GM12878 (cell line): ENCODE results near the gene CLDN7. TPM values are rescaled to one million over a fixed set of nuclear protein-coding genes. Genes with fewer than 3 reads are reported as not detected.

Source experiments
- CBX3 ChIP-seq: fragments of 200-600 bp; sonication (generic); IDR thresholded peaks from 2 replicates; pipeline ENCODE4 v1.6.1; 2016; ENCODE audit warnings: low read depth, borderline replicate concordance
- CEBPB ChIP-seq, 2 experiments: fragments of 150-350 bp in 1 of 2; IDR thresholded peaks; 2 replicates each; pipeline ENCODE4 v1.6.1; 2012 to 2014; ENCODE audit warnings: low read depth in 2 of 2, low read length in 2 of 2, borderline replicate concordance in 1 of 2, inconsistent platforms in 1 of 2
- MEF2A ChIP-seq: IDR thresholded peaks from 2 replicates; pipeline ENCODE4 v1.6.1; 2011; ENCODE audit warnings: low read depth, mild to moderate bottlenecking, low read length, moderate library complexity; ENCODE audit not compliant: insufficient read depth
- NFIC ChIP-seq: IDR thresholded peaks from 2 replicates; pipeline ENCODE4 v1.6.1; 2012; ENCODE audit warnings: low read depth, mild to moderate bottlenecking, inconsistent platforms, low read length, moderate library complexity
- SUZ12 ChIP-seq: fragments of 200-600 bp; sonication (generic); IDR thresholded peaks from one replicate; pipeline ENCODE4 v1.6.1; 2018; ENCODE audit warnings: antibody characterized with exemption, mild to moderate bottlenecking; ENCODE audit not compliant: unreplicated experiment
- TCF3 ChIP-seq: IDR thresholded peaks from 2 replicates; pipeline ENCODE4 v1.6.1; 2012; ENCODE audit warnings: low read depth, mild to moderate bottlenecking, low read length, borderline replicate concordance; ENCODE audit not compliant: insufficient read depth
- polyA plus RNA-seq, 11 experiments: library from polyadenylated mRNA; depleted of rRNA in 4 of 11; unstranded in 6 of 11; stranded (reverse) in 5 of 11; fragments of >200 nt; fragmentation: Nextera tagmentation in 4 of 11; fragmentation: Illumina TruSeq in 1 of 11; extraction: Ambion mirVana in 4 of 11; extraction: Trizol in 1 of 11; gene quantifications; 1 replicate in 1 of 11; 2 replicates in 10 of 11; pipeline versions ENCODE4 v1.2.1 to v1.2.3, GENCODE V29; 2011 to 2016; ENCODE audit warnings: inconsistent platforms in 2 of 11, missing spikeins in 2 of 11, low read depth in 1 of 11
- total RNA-seq, 4 experiments: library from RNA; depleted of rRNA in 3 of 4; stranded (reverse); fragments of >200 nt in 3 of 4; fragmentation: Illumina TruSeq in 1 of 4; extraction: Trizol in 1 of 4; gene quantifications; 2 replicates each; pipeline versions ENCODE4 v1.2.1 to v1.2.3, GENCODE V29; 2013 to 2021
- TF ChIP-seq, protein P1 (sequence below): IDR thresholded peaks from 2 replicates; pipeline ENCODE4 v1.6.1; 2012; ENCODE audit warnings: improper control_type of control experiment, low read depth, low read length; ENCODE audit not compliant: insufficient replicate concordance
- TF ChIP-seq, protein P2 (sequence below): fragments of 450-650 bp; IDR thresholded peaks from 2 replicates; pipeline ENCODE4 v1.6.1; 2016; ENCODE audit warnings: mild to moderate bottlenecking
- TF ChIP-seq, protein P3 (sequence below): fragments of 450-650 bp; IDR thresholded peaks from 2 replicates; pipeline ENCODE4 v1.6.1; 2017; ENCODE audit warnings: mild to moderate bottlenecking, low read depth, inconsistent platforms; ENCODE audit not compliant: poor library complexity, severe bottlenecking
- TF ChIP-seq, protein P4 (sequence below): fragments of 450-650 bp; IDR thresholded peaks from 2 replicates; pipeline ENCODE4 v1.6.1; 2018; ENCODE audit warnings: borderline replicate concordance, mild to moderate bottlenecking; ENCODE audit not compliant: partially characterized antibody
- TF ChIP-seq, protein P5 (sequence below): fragments of 450-650 bp; IDR thresholded peaks from 2 replicates; pipeline ENCODE4 v1.6.1; 2018; ENCODE audit warnings: mild to moderate bottlenecking, low read depth, moderate library complexity; ENCODE audit not compliant: partially characterized antibody

The CLDN7 gene
- total and polyA plus RNA-seq, 10 of the 15 experiments (the other 5 are each of a cell fraction or from before 2014, with no cell fraction given), result 0.19 to 1.3 (median 0.36) TPM; not detected in 5

DNA sequence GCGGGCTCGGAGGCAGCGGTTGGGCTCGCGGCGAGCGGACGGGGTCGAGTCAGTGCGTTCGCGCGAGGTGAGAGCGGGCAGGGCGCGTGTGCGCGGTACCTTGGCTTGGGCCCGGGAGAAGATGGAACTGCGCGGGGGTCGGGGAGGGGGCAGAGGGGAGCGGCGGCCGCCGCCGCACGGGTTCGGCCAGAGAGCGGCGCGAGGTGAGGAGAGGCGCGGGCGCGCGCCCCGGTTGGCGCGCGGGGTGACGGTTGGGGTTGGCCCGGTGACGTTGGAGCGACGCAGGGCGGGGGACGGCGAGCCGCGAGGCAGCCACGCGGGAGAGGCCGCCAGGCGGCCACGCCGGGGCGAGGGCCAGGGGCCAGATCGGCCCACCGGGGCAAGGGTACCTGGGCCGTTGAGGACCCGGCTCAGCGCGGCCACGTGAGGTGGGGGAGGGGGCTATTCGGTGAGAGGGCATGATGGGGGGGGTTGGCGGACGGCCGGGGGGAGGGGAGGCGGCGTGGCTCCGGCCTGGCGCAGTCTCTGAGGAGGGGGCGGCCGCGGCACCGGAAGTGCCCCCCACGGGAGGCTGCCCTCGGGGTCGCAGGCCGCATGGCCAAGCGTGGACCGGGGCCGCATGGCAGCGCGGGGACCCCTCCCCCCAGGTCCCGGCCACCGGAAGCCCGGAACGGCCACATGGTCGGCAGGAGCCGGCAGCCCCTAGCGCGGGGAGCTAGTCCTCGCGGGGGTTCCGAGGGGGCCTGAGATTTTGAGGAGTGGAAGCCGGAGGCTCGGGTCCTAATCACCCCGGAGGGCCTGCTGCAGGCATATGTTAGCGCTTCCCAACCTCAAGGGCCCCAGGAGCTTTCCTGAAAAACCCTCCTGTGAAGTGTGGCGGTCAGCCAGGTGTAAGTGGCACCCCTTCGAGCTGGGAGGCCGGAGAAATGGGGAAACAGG lies 45.7 kb upstream of the CLDN7 start (continued):
- TF ChIP-seq, protein P1, sequence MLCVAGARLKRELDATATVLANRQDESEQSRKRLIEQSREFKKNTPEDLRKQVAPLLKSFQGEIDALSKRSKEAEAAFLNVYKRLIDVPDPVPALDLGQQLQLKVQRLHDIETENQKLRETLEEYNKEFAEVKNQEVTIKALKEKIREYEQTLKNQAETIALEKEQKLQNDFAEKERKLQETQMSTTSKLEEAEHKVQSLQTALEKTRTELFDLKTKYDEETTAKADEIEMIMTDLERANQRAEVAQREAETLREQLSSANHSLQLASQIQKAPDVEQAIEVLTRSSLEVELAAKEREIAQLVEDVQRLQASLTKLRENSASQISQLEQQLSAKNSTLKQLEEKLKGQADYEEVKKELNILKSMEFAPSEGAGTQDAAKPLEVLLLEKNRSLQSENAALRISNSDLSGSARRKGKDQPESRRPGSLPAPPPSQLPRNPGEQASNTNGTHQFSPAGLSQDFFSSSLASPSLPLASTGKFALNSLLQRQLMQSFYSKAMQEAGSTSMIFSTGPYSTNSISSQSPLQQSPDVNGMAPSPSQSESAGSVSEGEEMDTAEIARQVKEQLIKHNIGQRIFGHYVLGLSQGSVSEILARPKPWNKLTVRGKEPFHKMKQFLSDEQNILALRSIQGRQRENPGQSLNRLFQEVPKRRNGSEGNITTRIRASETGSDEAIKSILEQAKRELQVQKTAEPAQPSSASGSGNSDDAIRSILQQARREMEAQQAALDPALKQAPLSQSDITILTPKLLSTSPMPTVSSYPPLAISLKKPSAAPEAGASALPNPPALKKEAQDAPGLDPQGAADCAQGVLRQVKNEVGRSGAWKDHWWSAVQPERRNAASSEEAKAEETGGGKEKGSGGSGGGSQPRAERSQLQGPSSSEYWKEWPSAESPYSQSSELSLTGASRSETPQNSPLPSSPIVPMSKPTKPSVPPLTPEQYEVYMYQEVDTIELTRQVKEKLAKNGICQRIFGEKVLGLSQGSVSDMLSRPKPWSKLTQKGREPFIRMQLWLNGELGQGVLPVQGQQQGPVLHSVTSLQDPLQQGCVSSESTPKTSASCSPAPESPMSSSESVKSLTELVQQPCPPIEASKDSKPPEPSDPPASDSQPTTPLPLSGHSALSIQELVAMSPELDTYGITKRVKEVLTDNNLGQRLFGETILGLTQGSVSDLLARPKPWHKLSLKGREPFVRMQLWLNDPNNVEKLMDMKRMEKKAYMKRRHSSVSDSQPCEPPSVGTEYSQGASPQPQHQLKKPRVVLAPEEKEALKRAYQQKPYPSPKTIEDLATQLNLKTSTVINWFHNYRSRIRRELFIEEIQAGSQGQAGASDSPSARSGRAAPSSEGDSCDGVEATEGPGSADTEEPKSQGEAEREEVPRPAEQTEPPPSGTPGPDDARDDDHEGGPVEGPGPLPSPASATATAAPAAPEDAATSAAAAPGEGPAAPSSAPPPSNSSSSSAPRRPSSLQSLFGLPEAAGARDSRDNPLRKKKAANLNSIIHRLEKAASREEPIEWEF, result no peak
- TF ChIP-seq, protein P2, sequence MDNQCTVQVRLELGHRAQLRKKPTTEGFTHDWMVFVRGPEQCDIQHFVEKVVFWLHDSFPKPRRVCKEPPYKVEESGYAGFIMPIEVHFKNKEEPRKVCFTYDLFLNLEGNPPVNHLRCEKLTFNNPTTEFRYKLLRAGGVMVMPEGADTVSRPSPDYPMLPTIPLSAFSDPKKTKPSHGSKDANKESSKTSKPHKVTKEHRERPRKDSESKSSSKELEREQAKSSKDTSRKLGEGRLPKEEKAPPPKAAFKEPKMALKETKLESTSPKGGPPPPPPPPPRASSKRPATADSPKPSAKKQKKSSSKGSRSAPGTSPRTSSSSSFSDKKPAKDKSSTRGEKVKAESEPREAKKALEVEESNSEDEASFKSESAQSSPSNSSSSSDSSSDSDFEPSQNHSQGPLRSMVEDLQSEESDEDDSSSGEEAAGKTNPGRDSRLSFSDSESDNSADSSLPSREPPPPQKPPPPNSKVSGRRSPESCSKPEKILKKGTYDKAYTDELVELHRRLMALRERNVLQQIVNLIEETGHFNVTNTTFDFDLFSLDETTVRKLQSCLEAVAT, result no peak
- no peak for TF ChIP-seq MEF2A
- TF ChIP-seq, protein P3, sequence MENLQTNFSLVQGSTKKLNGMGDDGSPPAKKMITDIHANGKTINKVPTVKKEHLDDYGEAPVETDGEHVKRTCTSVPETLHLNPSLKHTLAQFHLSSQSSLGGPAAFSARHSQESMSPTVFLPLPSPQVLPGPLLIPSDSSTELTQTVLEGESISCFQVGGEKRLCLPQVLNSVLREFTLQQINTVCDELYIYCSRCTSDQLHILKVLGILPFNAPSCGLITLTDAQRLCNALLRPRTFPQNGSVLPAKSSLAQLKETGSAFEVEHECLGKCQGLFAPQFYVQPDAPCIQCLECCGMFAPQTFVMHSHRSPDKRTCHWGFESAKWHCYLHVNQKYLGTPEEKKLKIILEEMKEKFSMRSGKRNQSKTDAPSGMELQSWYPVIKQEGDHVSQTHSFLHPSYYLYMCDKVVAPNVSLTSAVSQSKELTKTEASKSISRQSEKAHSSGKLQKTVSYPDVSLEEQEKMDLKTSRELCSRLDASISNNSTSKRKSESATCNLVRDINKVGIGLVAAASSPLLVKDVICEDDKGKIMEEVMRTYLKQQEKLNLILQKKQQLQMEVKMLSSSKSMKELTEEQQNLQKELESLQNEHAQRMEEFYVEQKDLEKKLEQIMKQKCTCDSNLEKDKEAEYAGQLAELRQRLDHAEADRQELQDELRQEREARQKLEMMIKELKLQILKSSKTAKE, result no peak
- TF ChIP-seq, protein P4, sequence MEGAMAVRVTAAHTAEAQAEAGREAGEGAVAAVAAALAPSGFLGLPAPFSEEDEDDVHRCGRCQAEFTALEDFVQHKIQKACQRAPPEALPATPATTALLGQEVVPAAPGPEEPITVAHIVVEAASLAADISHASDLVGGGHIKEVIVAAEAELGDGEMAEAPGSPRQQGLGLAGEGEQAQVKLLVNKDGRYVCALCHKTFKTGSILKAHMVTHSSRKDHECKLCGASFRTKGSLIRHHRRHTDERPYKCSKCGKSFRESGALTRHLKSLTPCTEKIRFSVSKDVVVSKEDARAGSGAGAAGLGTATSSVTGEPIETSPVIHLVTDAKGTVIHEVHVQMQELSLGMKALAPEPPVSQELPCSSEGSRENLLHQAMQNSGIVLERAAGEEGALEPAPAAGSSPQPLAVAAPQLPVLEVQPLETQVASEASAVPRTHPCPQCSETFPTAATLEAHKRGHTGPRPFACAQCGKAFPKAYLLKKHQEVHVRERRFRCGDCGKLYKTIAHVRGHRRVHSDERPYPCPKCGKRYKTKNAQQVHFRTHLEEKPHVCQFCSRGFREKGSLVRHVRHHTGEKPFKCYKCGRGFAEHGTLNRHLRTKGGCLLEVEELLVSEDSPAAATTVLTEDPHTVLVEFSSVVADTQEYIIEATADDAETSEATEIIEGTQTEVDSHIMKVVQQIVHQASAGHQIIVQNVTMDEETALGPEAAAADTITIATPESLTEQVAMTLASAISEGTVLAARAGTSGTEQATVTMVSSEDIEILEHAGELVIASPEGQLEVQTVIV, result no peak
- TF ChIP-seq TCF3, result no peak
- TF ChIP-seq CEBPB (IDR thresholded peaks at IDR 0.05; ENCODE audit: borderline replicate concordance in 1 of 2, low read depth in 2 of 2, low read length in 2 of 2), result no peak
- TF ChIP-seq CBX3, result no peak
- TF ChIP-seq, protein P5, sequence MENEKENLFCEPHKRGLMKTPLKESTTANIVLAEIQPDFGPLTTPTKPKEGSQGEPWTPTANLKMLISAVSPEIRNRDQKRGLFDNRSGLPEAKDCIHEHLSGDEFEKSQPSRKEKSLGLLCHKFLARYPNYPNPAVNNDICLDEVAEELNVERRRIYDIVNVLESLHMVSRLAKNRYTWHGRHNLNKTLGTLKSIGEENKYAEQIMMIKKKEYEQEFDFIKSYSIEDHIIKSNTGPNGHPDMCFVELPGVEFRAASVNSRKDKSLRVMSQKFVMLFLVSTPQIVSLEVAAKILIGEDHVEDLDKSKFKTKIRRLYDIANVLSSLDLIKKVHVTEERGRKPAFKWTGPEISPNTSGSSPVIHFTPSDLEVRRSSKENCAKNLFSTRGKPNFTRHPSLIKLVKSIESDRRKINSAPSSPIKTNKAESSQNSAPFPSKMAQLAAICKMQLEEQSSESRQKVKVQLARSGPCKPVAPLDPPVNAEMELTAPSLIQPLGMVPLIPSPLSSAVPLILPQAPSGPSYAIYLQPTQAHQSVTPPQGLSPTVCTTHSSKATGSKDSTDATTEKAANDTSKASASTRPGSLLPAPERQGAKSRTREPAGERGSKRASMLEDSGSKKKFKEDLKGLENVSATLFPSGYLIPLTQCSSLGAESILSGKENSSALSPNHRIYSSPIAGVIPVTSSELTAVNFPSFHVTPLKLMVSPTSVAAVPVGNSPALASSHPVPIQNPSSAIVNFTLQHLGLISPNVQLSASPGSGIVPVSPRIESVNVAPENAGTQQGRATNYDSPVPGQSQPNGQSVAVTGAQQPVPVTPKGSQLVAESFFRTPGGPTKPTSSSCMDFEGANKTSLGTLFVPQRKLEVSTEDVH, result no peak
- TF ChIP-seq NFIC, result no peak
- TF ChIP-seq SUZ12, result no peak
